GM12891 (cell line): ENCODE results near the gene SLC6A8.
"Not testable (repeated sequence)": the region's sequence is repeated elsewhere in the genome, so short reads cannot be mapped to it uniquely, and the experiment has no call there.

Experiments
- DNase-seq: peaks from one replicate; pipeline ENCODE4 v3.0.0; 2011; ENCODE audit warnings: low spot score; ENCODE audit not compliant: insufficient read length
- FAIRE-seq: peaks from 2 replicates; lab custom pipeline; 2011; peaks lifted over from hg19 to GRCh38; lab: Jason Lieb, UNC
- PAX5 ChIP-seq: IDR thresholded peaks from 2 replicates; pipeline ENCODE4 v1.6.1; 2011; ENCODE audit warnings: low read length, moderate library complexity, mild to moderate bottlenecking; ENCODE audit not compliant: insufficient read depth, severe bottlenecking
- POLR2A ChIP-seq: IDR thresholded peaks from 2 replicates; pipeline ENCODE4 v1.6.1; 2011; ENCODE audit warnings: low read depth, low read length, control low read depth
- POLR2AphosphoS5 ChIP-seq: IDR thresholded peaks from 2 replicates; pipeline ENCODE4 v1.6.1; 2011; ENCODE audit warnings: low read depth, low read length, control low read depth
- POU2F2 ChIP-seq: IDR thresholded peaks from 2 replicates; pipeline ENCODE4 v1.6.1; 2011; ENCODE audit warnings: low read depth, mild to moderate bottlenecking, control low read depth, low read length, moderate library complexity
- SPI1 ChIP-seq: IDR thresholded peaks from 2 replicates; pipeline ENCODE4 v1.6.1; 2011; ENCODE audit warnings: low read depth, low read length, control low read depth
- TAF1 ChIP-seq: IDR thresholded peaks from 2 replicates; pipeline ENCODE4 v1.6.1; 2011; ENCODE audit warnings: low read depth, low read length, control low read depth

The SLC6A8 gene

GRCh38 chrX:153741446-153741845, 53.7 kb downstream of the SLC6A8 start:
- DNase-seq (no peak), FAIRE-seq (no peak)
- no peak for TF ChIP-seq POU2F2
- no peak for TF ChIP-seq POLR2AphosphoS5
- no peak for TF ChIP-seq POLR2A
- TF ChIP-seq PAX5, result no peak
- TF ChIP-seq TAF1, result no peak
- TF ChIP-seq SPI1, result no peak

- FAIRE-seq, DNase-seq: not testable (repeated sequence)
Measured at GRCh38 chrX:153742111-153742510, 54.4 kb downstream of the SLC6A8 start.

GRCh38 chrX:153742796-153743467, 55.2 kb downstream of the SLC6A8 start:
- not testable (repeated sequence) for FAIRE-seq, DNase-seq

GRCh38 chrX:153743468-153744209, 55.9 kb downstream of the SLC6A8 start:
- not testable (repeated sequence) for FAIRE-seq, DNase-seq

GRCh38 chrX:153744210-153745066, 56.7 kb downstream of the SLC6A8 start:
- DNase-seq (no peak), FAIRE-seq (no peak)
- TF ChIP-seq SPI1, result no peak
- TF ChIP-seq POLR2AphosphoS5, result no peak
- TF ChIP-seq POLR2A, result no peak
- TF ChIP-seq PAX5, result no peak
- TF ChIP-seq POU2F2, result no peak
- TF ChIP-seq TAF1, result no peak

GRCh38 chrX:153745067-153745433, 57.3 kb downstream of the SLC6A8 start:
- DNase-seq, FAIRE-seq: not testable (repeated sequence)
